HG03439 (cell line): ENCODE results near the gene DLGAP1.
"Not testable (repeated sequence)": the region's sequence is repeated elsewhere in the genome, so short reads cannot be mapped to it uniquely, and the experiment has no call there.

Experiments used
- ATAC-seq: cut with Tn5 transposase; IDR thresholded peaks from one replicate; pipeline ENCODE4 v1.9.1; 2021; ENCODE audit warnings: mild to moderate bottlenecking, moderate library complexity; ENCODE audit not compliant: unreplicated experiment

Gene DLGAP1

DNA sequence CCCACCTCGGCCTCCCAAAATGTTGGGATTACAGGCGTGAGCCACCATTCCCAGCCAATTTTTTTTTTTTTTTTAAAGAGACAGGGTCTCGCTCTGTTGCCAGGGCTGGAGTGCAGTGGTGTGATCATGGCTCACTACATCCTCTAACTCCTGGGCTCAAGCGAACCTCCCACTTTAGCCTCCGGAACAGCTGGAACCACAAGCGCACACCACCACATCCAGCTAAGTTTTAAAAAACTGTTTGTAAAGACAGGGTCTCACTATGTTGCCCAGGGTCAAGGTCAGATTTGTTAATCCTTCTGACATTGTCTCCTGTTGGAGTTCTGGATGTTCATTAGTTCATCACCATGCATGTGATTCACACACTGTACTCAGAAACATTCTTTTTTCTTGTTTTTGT lies 855.2 kb downstream of the DLGAP1 start:
- ATAC-seq, result no peak

DNA sequence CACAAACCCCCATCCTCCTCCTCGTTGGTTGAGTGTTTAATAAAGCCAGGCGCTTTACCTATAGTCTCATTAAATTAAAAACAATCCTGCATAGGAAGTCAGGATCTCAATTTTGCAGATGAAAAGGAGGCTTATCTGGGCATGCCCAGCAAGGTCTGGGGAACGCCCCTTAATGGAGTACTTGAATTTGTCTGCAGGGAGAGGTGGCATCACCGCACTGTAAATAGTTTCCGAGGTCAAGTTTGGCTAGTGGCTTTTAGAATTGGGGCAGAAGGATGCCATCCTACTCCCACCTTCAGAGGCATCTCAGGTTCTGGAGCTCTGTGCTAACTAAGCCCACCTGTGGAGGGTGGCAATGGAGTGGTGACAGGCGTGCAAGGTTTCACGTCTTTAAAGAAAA lies 855.9 kb downstream of the DLGAP1 start:
- no peak for ATAC-seq

DNA sequence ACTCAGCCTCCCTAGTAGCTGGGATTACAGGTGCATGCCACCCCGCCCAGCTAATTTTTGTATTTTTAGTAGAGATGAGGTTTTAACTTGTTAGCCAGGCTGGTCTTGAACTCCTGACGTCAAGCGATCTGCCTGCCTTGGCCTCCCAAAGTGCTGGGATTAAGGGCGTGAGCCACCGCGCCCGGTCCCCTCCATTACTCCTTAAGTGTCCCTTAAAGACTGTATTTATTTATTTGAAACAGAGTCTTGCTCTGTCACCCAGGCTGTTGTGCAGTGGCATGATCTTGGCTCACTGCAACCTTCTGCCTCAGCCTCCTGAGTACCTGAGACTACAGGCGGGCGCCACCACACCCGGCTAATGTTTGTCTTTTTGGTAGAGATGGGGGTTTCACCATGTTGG lies 856.5 kb downstream of the DLGAP1 start:
- ATAC-seq, result no peak

DNA sequence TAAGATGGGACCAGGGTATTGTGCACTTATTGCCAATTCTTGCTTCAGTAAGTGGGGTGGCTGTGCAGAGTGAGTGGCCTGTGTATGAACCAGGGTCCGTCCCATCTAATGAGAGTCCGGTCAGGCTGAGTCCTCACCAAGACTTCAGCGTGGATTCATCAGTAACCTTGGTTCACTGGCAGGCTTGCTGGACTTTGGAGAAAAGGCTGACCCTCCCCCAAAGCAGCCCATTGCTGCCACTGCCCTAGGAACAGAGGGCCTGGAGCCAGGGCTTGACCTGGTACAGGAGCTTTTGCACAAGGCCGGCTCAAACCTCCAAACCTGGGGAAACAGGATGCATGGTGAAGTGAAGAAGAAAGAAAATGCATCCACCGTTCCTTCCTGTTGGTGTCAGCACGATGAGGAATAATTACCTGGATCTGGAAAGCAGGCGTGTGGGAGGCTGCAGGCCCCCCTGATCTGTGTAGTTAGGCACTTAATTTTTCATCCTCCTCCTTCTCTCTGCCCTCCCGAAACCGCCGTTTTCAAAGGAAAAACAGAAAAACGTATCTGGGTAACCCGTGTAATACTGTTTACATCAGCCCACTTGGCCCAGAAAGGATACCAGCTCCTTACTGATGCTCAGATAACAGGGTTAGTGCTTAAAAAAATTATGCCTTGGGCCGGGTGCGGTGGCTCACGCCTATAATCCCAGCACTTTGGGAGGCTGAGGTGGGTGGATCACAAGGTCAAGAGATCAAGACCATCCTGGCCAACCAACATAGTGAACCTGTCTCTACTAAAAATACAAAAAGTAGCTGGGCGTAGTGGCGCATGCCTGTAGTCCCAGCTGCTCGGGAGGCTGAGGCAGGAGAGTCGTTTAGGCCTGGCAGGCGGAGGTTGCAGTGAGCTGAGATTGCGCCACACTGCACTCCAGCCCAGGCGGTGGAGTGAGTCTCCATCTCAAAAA lies 857.4 kb downstream of the DLGAP1 start:
- no peak for ATAC-seq

DNA sequence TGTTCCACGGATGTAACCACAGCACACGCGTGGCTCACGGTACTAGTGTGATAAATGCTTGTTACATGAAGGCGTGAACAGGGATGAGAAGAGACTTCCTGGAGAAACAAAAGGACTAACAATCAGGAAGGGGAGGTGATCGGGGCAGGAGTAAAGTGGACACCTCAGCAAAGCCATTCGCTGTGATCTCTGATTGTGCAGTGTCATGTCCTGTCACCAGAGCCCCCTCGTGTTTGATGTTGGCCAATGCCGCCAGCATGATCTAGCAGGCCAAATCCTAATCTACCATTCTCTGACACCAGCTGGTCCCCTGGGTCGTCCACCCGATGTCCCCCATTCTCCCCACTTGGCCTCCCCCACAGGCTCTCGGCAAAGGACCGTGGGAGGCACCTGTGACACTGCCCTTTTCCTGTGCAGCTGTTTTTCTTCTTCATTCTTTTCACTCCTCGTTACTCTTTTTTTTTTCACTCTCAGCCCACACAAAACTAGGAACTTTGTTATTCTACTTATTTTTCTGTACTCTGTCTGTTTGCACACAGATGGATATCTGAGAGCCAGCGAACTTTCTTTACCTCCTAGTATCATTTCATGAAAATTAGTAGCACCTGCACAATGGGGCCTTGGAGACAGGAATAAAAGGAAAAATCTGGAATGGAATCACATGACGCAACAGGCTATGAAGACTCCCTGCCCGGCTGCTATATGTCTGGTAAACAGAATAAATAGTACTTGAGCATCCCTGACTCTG lies 858.3 kb downstream of the DLGAP1 start:
- ATAC-seq, result no peak

DNA sequence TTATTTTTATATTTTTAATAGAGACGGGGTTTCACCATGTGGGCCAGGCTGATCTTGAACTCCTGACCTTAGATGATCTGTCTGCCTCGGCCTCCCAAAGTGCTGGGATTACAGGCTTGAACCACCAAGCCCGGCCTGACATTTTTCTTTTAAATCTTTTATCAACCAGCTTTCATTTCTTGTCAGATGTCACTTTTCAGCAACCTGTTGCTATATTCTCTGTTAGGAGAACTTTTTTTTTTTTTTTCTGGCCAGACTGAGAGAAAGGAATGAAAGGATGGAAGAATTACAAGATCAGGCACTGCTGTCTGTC lies 858.8 kb downstream of the DLGAP1 start:
- ATAC-seq, result no peak

DNA sequence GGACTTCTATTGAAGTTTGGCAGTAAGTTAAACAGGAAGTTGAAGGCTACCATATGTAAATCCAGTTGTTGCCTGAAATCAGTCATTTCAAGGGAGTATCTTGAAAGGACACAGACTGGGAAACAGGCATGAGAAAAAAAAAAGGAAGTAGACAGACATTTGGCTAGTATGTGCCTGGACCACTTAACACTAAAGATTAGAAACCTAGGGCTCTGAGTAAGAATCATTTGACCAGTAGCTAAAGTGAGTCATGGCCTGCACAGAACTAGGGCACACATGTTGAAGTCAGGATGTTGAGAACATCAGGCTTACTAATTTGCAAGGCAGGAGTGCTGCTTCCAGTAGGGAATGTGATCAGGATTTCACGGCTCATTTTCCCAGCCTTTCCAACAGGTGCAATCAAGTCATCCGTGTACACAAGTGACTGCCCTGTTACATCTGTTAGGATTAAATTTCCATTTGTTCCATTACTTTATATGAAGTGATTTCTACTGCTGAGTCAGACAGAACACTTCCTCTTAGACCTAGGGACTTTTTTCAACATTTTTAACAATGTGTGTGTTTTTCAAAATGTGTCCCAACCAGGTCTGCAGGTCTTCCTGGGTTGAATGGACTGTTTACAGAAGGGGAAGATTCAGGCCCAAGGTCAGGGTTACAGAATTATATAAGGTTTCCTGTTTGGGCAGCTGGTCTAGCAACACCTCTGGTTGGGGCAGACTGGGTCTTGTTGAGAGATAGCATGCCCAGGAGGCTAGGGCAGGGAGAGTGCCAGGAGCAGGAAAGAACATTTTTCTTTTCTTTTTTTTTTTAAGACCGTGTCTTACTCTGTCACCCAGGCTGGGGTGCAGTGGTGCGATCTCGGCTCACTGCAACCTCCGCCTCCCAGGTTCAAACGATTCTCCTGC lies 859.5 kb downstream of the DLGAP1 start:
- ATAC-seq, result peak; percentile 42

DNA sequence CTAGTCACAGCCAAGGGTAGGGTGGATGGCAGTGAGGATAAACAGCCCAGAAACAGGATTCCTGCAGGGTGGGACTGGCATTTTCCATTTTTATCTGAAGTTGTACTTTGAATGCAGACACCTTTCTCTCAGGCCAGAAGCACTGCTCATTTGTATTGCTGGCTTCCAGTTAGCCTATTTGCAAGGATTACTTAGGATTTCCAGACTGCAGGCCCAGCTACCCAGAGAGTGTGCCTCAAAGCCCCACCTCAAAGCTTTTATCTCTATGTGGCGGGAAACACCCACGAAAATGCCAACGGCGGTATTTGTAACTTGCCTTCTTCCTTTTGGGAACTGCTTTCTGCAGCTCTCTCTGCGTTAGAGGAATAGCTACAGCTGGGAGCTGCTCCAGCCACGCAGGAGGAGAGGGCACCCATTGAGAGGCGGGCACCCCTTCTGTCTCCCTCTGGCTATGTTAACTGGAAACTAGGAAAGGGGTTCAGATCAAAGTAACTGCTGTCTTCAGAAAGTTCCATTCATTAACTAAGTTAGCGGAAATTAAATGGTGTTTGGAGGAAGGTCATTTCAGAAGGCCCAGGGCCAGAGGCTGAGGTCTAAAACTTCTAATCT lies 860.2 kb downstream of the DLGAP1 start:
- no peak for ATAC-seq

DNA sequence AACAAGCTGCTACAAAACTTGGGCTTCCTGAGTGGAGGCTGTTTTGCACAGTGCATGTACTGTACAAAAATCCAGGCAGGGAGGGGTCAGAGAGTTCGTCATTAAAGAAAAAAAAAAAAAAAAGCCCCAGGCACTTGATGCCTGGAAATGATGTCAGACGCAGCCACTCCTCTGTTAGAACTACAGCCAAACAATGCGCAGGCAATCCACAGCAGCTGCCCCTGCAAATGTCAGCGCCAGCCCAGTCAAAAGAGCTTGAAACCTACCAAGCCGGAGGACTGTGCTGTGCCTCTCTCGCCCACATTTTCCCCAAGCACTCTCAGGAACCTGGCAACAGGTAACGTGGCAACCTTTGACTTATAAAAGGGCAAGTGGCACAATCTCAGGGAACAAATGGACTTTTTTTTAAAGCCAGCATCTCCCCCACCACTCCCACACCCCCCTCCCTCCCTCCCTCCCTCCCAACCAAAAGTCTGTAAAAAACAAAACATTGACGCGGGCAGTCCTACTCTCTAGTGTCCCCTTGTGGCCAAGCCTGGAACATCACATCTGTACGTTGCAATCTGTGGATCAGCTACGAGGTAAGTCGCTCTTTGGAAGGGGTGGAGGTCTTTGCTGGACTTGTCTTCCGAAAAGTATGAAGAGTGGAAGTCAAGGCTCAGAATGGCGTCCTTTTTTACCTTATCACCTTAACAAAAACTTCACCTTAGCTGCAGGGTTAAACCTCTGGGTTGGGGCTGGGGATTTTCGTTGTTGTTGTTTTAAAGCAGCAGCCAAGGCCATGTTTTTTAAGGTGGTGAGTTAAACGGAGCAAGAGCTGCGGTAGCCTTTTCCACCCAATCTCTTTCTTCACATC lies 861.0 kb downstream of the DLGAP1 start:
- ATAC-seq, result peak; percentile 60

DNA sequence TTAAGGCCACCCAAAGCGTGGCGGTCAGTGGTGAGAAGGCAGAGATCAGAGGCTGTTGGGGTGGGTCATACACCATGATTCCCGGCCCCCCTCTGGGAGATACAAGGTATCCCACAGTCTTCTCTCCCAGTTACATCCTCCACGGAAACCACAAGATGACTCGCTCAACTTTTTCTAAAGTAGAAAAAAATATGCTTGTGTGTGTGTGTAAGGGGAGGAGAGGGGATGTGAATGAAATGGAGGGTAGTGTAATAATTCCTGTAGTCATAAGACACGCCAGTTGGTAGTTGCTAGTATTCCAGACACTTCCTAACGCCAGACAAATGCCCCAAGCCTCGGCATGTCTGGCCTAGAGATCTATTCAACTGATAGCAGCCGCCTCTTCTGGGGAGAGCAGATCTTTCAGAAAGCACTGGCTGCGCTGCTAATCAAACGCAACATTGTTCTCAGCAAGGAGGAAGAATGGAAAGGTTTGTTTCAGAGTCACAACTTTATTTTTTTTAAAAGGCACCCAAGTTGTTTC lies 861.7 kb downstream of the DLGAP1 start:
- ATAC-seq, result peak; percentile 2

DNA sequence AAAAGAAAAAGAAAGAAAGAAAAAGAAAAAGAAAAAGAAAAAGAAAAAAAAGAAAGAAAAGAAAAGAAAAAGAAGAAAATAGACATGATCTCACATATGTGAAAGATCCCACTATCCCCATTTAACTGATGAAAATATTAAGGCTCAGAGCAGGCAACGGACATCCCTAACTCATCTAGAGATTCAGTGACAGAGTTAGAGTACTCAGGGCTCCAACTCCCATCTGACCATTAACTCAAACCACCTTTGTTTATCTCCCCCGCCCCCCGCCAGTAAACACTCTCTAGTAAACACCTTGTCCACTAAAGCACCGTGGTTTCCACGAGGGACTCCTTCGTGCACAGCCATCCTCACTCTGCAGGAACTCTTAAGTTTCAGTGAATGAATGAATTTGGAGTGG lies 862.2 kb downstream of the DLGAP1 start:
- ATAC-seq, result no peak

DNA sequence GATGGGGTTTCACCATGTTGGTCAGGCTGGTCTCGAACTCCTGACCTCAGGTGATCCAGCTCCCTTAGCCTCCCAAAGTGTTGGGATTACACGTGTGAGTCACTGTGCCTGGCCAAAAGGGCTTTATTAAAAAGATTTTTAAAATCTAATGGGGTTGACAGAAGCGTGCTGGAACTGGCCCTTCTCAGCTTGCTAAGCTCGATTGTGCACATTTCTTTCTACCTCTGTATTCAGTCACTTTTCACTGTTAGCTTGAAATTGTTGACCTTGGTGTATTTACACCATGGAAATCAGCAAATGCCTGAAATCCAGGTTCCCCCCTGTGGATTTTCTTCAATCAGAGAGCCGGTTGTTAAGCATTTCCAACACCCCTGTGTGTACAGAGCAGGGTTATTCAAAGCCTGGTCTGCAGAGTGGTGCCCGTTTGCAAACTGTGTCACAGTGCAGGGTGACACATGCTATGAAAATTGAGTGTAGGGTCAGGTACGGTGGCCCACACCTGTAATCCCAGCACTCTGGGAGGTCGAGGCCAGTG lies 864.9 kb downstream of the DLGAP1 start:
- no peak for ATAC-seq

DNA sequence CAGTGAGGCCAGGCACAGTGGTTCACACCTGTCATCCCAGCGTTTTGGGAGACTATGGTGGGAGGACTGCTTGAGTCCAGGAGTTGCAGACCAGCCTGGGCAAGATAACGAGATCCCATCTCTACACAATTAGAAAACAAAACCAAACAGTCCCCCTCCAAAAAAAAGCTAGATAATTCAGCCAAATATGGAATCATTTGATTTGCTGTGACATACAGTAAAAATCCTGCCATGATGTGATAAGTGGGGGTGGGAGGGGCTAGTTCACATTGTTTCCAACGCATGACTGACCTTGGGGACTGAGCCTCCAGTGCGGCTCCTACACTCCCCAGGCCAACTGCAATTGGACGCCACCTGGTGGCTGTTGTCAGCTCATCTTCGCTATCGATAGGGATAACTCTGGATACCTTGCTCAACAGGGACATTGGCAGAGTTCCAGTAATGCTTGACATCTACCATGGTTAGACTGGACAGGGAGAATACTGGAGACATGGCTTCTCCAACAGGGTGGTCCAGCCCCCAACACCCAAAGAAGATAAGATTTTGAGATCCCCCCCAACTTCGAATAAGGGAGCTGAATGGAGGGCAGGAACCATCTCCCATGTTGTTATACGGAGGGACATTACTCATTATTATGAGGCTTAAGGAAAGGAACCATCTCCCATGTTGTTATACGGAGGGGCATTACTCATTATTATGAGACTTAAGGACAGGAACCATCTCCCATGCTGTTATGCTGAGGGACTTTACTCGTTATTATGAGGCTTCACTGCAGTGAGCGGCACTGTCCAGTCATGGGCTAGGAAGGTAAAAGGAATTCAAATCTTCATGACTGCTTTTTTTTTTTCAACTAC lies 869.2 kb downstream of the DLGAP1 start:
- peak; percentile 28 for ATAC-seq

DNA sequence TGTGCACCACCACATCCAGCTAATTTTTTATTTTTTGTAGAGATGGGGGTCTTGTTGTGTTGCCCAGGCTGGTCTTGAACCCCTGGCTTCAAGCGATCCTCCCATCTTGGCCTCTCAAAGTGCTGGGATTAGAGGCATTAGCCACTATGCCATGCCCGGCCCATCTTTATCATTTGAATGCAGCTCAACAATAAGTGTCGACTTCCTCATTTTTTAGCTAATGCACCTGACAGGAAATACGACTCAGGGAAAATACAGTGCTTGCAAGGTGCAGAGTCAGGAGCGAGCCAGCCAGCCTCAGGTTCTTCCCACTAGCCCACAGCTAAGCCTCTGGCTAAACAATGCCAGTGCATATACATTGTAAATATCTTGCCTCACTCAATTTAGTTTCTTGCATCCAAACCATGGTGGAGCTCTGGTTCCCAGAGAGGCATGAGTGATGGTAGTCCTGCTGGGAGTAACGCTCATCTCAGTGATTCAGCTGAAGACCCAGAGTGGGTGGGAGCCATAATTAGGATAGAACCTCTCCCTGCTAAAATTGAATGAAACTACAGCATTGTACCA lies 870.1 kb downstream of the DLGAP1 start:
- ATAC-seq, result no peak

DNA sequence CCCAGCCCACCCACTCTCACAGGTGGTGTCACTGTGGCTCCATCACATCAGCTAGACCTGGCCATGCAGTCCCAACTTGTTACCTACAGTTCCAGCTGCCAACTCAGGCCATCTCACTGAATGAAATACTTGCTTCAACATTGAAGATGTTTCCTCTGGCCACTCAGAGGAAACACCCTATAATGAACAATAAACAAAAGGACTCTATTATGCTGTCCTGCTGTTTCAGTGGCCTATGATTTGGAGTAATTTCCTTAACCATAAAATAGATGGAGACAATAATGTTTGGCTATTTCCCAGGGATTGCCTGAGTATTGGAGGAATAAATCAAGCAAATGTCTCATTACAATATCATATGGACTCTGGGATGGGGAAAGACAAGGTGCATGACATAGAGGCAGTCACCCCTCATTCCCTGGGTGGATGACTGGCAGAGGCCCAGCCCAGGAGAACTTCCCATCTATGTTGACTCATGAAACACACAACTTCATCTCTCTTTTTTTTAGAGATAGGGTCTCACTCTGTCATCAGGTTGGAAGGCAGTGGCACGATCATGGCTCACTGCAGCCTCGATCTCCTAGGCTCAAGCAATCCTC lies 870.7 kb downstream of the DLGAP1 start:
- no peak for ATAC-seq

DNA sequence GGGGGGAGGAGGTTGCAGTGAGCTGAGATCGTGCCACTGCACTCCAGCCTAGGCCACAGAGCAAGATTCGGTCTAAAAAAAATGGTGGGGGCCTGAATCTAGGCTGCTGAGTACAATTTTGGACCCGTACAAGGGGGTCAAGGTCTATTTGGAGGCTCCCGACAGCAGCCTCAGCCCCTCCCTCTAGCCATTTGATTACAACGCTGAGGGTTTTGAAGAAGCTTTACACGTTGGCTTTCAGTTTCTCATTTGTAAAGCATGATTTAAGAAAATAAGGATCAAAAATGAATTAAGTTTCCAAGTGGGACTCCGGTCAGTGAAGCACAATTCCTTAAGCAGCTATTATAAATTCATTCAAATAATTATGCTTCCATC lies 871.2 kb downstream of the DLGAP1 start:
- no peak for ATAC-seq

DNA sequence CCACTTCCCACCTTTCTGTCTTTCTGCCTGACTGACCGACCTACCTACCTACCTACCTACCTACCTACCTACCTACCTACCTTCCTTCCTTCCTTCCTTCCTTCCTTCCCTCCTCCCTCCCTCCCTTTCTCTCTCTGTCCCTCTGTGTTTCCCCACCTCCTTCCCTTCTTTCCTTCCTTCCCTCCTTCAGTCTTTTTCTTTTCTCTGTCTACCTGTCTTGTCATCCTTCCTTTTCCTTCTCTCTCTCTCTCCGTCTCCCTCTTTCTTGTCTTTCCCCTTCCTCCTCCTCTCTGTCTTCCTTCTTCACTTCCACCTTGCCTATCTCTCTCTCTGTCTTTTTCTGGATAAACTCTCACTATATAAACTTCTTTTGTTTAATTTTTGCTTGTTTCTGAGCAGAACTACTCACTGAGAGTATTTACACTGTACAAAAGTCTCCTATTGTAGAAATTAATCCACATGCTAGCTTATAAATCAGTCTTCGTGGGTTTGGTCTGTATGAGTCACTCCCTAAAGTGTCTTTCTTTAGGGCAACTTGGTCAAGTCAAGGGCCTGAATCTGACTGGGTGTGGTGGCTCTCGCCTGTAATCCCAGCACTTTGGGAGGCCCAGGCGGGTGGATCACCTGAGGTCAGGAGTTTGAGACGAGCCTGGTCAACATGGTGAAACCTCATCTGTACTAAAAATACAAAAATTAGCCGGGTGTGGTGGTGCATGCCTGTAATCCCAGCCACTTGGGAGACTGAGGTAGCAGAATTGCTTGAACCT lies 871.8 kb downstream of the DLGAP1 start:
- not testable (repeated sequence) for ATAC-seq
